ENCODE results near the gene MAGOH. TPM values are rescaled to one million over a fixed set of nuclear protein-coding genes. Genes with fewer than 3 reads are reported as not detected.
"Not testable (repeated sequence)": the region's sequence is repeated elsewhere in the genome, so short reads cannot be mapped to it uniquely, and the experiment has no call there.

MAGOH gene
- total RNA-seq, 1 donor from 2014 or later, result 96.4 TPM

DNA sequence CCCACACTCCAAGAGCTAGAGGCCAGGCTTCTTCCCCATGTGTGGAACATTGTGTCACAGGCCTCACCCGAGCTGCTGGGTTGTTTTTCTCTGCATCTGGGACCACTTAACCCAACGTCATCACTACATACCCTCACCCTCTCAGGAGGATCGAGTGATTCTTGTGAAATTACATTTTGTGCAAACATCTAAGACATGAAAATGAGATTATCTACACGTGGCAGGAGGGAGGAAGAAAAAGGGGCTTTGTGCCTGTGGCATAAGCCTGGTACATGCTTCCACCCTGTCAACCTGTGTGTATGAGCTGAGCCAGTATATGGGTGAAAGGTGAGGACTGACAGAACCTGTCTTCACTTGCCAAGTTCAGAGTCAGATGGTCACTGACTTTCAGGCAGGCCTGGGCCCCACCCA lies 40.1 kb downstream of the MAGOH start:
- Mint-ChIP-seq H3K27me3 (no peaks in the 10 kb centered on the region), H3K36me3 (ENCODE audit: low read depth) (peaks cover 33% of the 10 kb centered on the region), H3K27ac (peak overlapping the region; percentile 96), H3K4me3 (peak overlapping the region; percentile 88), H3K4me1 (peaks cover 24% of the 10 kb centered on the region), H3K9me3 (no peaks in the 10 kb centered on the region)
- DNase-seq, result no peak
- intact Hi-C loops (cut with micrococcal nuclease), result loop anchor here (5.0 kb wide), 1 partner anchor 271 kb away; the partner anchor contains the start of gene SCP2

DNA sequence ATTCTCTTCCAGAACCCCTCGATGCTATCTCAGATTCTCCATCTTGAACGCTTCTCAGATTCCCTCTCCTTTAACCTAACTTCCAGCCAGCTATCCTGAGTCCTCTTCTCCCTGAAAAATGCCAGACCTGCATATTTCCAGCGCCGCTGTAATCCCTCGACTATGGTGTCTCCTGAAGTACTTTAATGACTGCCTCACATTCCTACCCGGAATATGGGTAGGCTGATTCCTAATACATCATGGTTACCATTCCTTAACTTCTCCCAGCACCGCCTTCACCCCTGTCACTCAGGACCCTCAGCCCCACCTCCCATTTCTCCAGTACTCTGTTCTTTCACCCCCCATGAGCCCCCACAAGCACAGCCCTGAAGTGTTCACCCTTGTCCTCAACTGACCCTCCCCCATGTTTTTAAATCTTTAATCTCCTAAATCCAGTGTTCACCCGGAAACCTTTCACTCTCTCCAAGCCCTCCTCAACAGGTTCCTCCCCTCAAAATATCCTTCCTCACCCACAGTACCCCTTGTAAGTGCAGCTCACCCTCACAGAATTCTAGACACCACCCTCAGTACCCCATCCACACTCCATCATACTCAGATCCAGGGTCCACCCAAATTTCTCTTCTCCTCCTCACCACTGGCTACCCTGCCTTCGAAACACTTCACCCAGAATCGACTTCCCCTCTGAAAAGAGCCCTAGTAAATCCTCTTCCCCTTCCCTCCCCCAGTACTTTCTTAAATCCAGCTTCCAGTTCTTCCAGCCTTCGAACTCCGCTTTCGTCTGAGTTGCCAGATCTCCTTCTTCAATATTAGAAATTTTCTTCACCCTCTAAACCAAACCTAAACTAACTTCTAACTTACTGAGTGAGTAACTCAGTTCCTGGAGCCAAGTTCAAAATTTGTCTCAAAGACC lies 40.8 kb downstream of the MAGOH start:
- Mint-ChIP-seq H3K4me3 (peak overlapping the region; percentile 88), H3K4me1 (peaks cover 24% of the 10 kb centered on the region), H3K9me3 (no peaks in the 10 kb centered on the region), H3K27me3 (no peaks in the 10 kb centered on the region), H3K27ac (peak overlapping the region; percentile 96), H3K36me3 (ENCODE audit: low read depth) (peaks cover 26% of the 10 kb centered on the region)
- DNase-seq, result no peak
- intact Hi-C loops (cut with micrococcal nuclease), result loop anchor here (2.0 to 5.0 kb wide), 2 partner anchors 129 to 270 kb away; partner anchors contain the start of gene SCP2

DNA sequence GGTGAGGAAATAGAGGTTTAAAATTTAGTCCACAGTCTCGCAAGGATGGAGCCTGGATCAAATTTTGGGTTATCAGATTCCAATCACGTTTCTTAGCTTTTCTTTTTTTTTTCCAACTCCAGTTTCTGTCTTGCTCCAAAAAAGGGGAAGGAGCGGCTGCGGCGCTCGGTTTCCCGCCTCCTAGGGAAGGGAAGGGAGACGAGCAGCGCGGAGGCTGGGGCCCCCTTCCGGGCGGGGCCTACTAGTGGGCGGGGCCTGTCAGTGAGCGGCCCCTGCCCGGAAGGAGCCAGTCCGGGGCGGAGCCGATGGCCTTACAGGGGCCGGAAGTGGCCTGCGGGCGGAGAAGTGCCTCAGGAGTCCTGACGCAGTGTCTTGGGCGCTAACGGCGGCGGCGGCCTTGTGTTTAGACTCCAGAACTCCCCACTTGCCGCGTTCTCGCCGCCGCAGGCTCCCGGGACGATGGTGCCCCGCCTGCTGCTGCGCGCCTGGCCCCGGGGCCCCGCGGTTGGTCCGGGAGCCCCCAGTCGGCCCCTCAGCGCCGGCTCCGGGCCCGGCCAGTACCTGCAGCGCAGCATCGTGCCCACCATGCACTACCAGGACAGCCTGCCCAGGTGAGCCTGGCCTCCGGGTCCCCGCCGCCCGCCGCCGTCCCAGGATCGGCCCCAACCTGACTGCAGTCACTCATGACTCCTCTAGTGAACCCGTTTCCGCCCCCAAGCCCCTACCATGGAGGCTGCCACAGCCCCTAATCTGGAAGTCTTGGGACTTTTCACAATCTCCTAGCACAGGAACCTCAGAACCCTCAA lies 41.6 kb downstream of the MAGOH start, which contains the start of gene CPT2:
Gene CPT2, plus strand, starts transcription at position 340 of the 806 bp plus-strand sequence. Its CDS starts 120 bp downstream, at position 460.
- Mint-ChIP-seq H3K9me3 (no peaks in the 10 kb centered on the region), H3K27me3 (no peaks in the 10 kb centered on the region), H3K27ac (peak within 1 kb of the TSS; percentile 96), H3K36me3 (ENCODE audit: low read depth) (peaks cover 20% of the 10 kb centered on the region), H3K4me1 (peaks cover 24% of the 10 kb centered on the region), H3K4me3 (peak within 1 kb of the TSS; percentile 88)
- DNase-seq, result peak; percentile 98
- intact Hi-C loops (cut with micrococcal nuclease), result loop anchor here (1.0 to 5.0 kb wide), 5 partner anchors 24 to 857 kb away; partner anchors contain the start of genes CZIB, MAGOH, SCP2 and TCEANC2

DNA sequence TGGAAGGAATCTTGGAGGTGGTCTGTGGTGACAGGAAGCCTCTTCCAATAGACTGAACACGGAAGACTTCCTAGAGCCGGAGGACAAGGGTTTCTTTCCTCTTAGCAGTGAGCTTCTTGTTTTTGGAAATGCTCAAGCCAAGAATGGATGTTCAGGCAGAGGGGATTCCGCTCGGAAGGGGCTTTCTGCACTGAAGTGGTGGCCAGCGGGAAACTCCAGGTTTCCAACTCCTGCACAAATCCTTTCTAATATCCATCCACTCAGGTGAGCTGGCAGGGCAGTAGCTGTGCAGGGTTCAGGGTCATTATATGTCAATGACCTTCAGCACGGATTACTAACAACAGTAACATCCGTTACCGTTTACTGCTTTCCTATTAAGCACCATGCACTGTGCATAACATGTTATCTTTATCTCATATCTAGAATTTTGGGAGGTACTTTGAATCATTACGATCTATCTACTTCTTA lies 42.3 kb downstream of the MAGOH start:
- H3K4me3 Mint-ChIP-seq, result peak overlapping the region; percentile 88

DNA sequence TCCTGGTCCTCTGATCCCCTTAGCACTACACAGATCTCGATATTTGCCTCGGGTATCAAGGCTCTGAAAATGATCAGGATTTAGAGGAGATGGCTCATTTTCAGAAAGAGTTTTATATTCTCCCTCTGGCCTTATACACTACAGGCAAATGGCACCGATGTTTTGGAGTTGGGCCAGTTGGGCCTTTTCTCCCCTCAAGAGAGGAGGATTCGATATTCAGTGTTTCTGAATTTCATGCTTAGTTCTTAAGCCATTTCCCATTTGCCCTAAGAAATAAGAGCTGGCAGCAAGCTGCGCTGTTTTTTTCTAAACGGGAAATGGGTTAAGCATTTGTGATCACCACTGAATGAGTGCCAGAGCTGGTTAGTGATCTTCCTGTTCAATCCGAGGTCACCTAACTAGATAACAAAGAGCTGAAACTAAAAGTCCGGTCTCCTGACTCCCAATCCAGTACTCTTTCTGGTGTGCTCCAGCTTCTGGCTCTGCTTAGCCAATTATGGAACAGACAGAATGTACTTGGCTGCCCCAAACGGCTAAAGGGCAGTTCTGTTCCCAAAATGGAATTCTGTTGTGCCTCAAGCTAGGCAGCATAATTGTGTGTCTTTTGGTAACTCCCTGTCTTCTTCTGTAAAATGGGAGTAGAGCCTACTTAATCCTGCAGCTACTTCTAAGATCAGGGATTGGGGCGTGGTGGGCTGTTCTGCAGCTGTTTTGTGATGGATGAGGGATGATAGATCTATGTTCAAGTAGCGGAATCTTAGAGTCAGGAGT lies 42.9 kb downstream of the MAGOH start:
- Mint-ChIP-seq H3K4me3 (peak overlapping the region; percentile 88), H3K9me3 (no peaks in the 10 kb centered on the region), H3K27ac (no peak overlapping the region), H3K27me3 (no peaks in the 10 kb centered on the region), H3K4me1 (peaks cover 24% of the 10 kb centered on the region), H3K36me3 (ENCODE audit: low read depth) (peaks cover 8% of the 10 kb centered on the region)
- intact Hi-C loops (cut with micrococcal nuclease), result loop anchor here (1.0 to 5.0 kb wide), 5 partner anchors 25 to 858 kb away; partner anchors contain the start of genes CZIB, MAGOH, SCP2 and TCEANC2
- DNase-seq, result no peak

More for the DNA sequence above, 42.3 kb downstream of the MAGOH start:
- no peaks in the 10 kb centered on the region for H3K27me3 Mint-ChIP-seq
- H3K4me1 Mint-ChIP-seq, result peaks cover 24% of the 10 kb centered on the region
- no peaks in the 10 kb centered on the region for H3K9me3 Mint-ChIP-seq
- no peak for DNase-seq
- intact Hi-C loops (cut with micrococcal nuclease), result loop anchor here (1.0 to 5.0 kb wide), 5 partner anchors 24 to 857 kb away; partner anchors contain the start of genes CZIB, MAGOH, SCP2 and TCEANC2
- peaks cover 14% of the 10 kb centered on the region for H3K36me3 Mint-ChIP-seq (ENCODE audit: low read depth)
- peak overlapping the region; percentile 95 for H3K27ac Mint-ChIP-seq

DNA sequence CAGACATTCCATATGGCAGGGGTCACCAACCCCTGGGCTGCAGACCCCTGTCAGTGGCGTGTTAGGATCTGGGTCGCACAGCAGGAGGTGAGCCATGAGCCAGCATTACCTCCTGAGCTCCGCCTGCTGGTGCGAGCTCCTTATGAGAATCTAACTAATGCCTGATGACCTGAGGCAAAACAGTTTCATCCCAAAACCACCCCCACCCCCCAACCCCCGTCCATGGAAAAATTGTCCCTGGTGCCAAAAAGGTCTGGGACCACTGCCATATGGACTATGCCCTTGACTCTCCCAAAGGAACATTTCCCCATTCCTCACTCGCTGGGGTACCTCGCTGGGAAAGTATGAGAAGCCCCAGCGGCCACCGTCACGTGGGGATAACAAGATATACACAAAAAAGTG lies 48.1 kb downstream of the MAGOH start:
- Mint-ChIP-seq H3K9me3 (no peaks in the 10 kb centered on the region), H3K4me1 (no peaks in the 10 kb centered on the region), H3K27me3 (peaks cover 16% of the 10 kb centered on the region), H3K4me3 (no peak overlapping the region), H3K27ac (no peak overlapping the region), H3K36me3 (ENCODE audit: low read depth) (no peaks in the 10 kb centered on the region)
- intact Hi-C loops (cut with micrococcal nuclease), result no loop called here
- no peak for DNase-seq

DNA sequence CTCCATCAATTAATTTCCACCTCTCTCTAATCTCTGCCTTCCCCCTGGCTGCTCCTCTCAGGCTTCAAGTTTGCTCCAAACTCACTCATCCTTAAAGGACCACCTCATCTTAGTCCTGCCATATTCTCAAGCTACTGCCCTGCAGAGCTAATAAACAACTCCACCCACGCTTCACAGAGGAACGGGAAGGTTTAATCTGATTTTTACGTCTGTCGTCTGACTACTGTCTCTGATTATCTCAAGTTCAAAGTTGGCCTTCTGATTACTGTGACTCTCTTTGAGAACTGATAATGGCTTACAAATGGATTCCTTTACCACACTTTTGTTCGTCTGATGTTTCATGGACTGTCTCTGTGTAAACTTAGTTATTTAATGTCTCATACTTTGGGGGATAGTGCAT lies 49.3 kb downstream of the MAGOH start:
- no peak for DNase-seq
- intact Hi-C loops (cut with micrococcal nuclease), result loop anchor here (5.0 kb wide), 1 partner anchor 487 kb away; no protein-coding TSS in a partner anchor
- no peak overlapping the region for H3K4me3 Mint-ChIP-seq
- H3K27me3 Mint-ChIP-seq, result peaks cover 16% of the 10 kb centered on the region
- H3K4me1 Mint-ChIP-seq, result no peaks in the 10 kb centered on the region
- no peak overlapping the region for H3K27ac Mint-ChIP-seq
- H3K36me3 Mint-ChIP-seq (ENCODE audit: low read depth), result no peaks in the 10 kb centered on the region
- H3K9me3 Mint-ChIP-seq, result no peaks in the 10 kb centered on the region

DNA sequence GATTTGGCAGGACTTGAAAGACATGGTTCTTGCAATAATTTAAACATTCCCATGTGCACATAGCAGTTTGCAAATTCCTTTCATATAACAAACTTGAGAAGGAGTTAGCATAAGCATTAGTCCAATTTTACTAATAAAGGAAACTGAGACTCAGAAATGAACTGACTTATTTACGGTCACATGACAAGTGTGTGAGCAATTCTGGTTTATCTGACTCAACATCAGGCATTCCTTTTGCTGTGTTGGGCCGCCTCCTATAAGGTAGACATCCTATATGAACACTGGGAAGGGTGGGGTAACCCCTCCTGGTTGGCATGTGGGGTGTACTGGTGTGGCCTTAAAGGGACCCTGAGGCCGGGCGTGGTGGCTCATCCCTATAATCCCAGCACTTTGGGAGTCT lies 50.2 kb downstream of the MAGOH start:
- intact Hi-C loops (cut with micrococcal nuclease), result loop anchor here (5.0 kb wide), 1 partner anchor 486 kb away; no protein-coding TSS in a partner anchor
- no peaks in the 10 kb centered on the region for H3K36me3 Mint-ChIP-seq (ENCODE audit: low read depth)
- no peak for DNase-seq
- H3K4me1 Mint-ChIP-seq, result no peaks in the 10 kb centered on the region
- no peaks in the 10 kb centered on the region for H3K9me3 Mint-ChIP-seq
- H3K4me3 Mint-ChIP-seq, result no peak overlapping the region
- H3K27ac Mint-ChIP-seq, result no peak overlapping the region
- H3K27me3 Mint-ChIP-seq, result peaks cover 16% of the 10 kb centered on the region

DNA sequence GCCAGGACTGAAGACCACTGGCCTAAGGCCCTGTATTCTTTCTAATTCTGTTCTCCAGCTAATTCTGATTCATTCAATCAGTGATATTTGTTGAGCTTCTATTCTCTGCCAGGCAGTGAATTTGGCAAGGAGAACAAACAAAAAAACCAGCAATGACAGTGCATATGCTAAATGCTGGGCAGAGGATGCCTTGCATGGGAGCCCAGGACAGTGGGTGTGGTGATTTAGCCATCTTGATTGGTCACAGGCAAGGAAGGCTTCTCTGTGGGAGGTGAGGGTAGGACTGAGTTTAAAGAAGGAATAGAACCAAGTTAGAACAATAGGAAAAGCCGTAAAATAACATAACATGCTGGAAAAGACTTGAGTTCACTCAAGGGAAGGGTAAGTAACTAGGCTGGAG lies 50.9 kb downstream of the MAGOH start:
- Mint-ChIP-seq H3K27ac (no peak overlapping the region), H3K27me3 (peaks cover 16% of the 10 kb centered on the region), H3K4me1 (no peaks in the 10 kb centered on the region), H3K4me3 (no peak overlapping the region), H3K36me3 (ENCODE audit: low read depth) (no peaks in the 10 kb centered on the region), H3K9me3 (no peaks in the 10 kb centered on the region)
- intact Hi-C loops (cut with micrococcal nuclease), result loop anchor here (5.0 kb wide), 1 partner anchor 485 kb away; no protein-coding TSS in a partner anchor
- no peak for DNase-seq

DNA sequence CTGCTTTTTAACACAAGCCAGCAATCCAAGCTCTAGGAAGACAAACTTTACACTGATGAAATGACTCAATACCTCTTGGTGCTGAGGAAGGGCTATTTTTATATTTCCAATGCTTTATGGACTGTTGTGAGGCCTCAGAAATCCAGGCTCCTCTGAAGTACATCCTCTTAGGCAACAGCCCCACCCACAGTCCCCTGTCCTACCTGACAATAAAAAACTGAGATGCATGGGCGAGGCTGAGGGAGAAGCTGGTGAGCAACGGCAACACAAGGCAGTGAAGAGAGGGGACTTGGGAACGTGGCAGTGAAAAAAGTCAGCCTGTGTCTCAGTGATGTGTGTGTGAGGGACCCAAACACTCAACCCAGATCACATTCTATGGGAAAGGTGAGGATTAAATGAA lies 51.8 kb downstream of the MAGOH start:
- Mint-ChIP-seq H3K27ac (no peak overlapping the region), H3K9me3 (no peaks in the 10 kb centered on the region), H3K4me3 (no peak overlapping the region), H3K36me3 (ENCODE audit: low read depth) (no peaks in the 10 kb centered on the region), H3K4me1 (no peaks in the 10 kb centered on the region), H3K27me3 (peaks cover 16% of the 10 kb centered on the region)
- intact Hi-C loops (cut with micrococcal nuclease), result loop anchor here (5.0 kb wide), 1 partner anchor 484 kb away; no protein-coding TSS in a partner anchor
- DNase-seq, result no peak

DNA sequence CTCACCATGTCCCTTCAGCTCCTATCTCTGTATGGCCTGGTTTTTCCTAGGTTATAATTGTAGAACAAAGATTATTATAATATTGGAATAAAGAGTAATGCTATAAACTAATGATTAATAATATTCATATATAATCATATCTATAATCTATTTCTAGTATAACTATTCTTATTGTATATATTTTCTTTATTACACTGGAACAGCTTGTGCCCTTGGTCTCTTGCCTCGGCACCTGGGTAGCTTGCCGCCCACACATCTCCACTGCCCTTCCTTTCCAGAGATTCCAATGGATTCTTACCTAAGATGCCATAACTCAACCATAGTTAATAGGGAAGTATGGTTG lies 52.4 kb downstream of the MAGOH start:
- not testable (repeated sequence) for H3K4me1 Mint-ChIP-seq; H3K36me3 Mint-ChIP-seq (ENCODE audit: low read depth); H3K4me3 Mint-ChIP-seq; H3K9me3 Mint-ChIP-seq; H3K27ac Mint-ChIP-seq; DNase-seq
- peaks cover 16% of the 10 kb centered on the region for H3K27me3 Mint-ChIP-seq
- intact Hi-C loops (cut with micrococcal nuclease), result loop anchor here (5.0 kb wide), 1 partner anchor 484 kb away; no protein-coding TSS in a partner anchor

DNA sequence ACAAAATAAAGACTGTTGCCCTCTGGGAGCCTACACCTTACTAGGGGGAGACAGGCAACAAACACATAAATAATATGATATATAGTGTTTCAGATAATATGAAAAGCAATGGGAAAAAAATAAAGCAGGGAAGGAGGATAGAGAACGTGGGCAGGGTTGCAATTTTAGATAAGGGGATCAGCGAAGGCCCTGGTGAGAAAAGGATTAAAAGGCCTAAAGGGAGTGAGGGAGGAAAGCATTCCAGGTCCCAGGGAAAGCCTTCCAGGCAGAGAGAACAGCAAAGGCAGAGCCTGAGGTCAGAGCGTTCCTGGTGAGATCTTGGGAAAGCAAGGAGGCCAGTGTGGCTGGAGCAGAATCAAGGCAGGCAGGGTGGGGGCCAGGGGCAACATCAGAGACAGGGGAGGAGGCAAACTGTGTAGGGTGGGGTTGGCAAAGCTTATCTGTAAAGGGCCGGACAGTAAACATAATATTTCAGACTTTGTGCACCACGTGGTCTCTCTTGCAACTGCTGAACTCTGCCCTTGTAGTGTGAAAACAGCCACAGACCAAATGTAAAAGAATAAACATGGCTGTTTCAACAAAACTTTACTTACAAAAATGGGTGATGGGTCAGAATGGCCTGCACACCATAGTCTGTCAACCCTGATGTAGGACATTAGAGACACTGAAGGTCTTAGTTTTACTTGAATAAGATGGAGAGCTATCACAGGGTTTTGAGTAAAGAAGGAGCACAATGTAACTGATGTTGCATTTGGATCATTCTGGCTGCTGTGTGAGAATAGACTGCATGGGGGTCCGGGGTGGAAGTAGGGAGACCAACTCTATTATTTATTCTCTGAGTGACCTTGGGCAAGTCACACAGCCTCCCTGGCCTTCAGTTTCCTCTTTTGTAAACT lies 55.0 kb downstream of the MAGOH start:
- no peak for DNase-seq
- no peak overlapping the region for H3K4me3 Mint-ChIP-seq
- H3K27me3 Mint-ChIP-seq, result peaks cover 16% of the 10 kb centered on the region
- intact Hi-C loops (cut with micrococcal nuclease), result loop anchor here (5.0 kb wide), 1 partner anchor 276 kb away; no protein-coding TSS in a partner anchor
- no peaks in the 10 kb centered on the region for H3K36me3 Mint-ChIP-seq (ENCODE audit: low read depth)
- H3K4me1 Mint-ChIP-seq, result no peaks in the 10 kb centered on the region
- no peaks in the 10 kb centered on the region for H3K9me3 Mint-ChIP-seq
- no peak overlapping the region for H3K27ac Mint-ChIP-seq

Data from activated CD4-positive, alpha-beta T cell treated with anti-CD3 and anti-CD28 coated beads, Interleukin-2, amount 10 ng/mL, durations not matched to agents 24 days and 14 days (primary cell).